Gastroesophageal sphincter (tissue), 4 donors: ENCODE measurements around the gene HDDC3. TPM values are rescaled to one million over a fixed set of nuclear protein-coding genes. Genes with fewer than 3 reads are reported as not detected.

Source experiments
- ATAC-seq: fragments of 150-250 bp; one replicate; pipeline ENCODE4 v1.9.1; 2016; ENCODE audit warnings: mild to moderate bottlenecking, moderate library complexity
- H3K27ac ChIP-seq, 4 donors: fragments of 200-600 bp; sonication (generic) in 3 of 4; 1 replicate in 3 of 4; 2 replicates in 1 of 4; pipeline ENCODE4 v1.5.1; 2016 to 2019
- H3K27me3 ChIP-seq: fragments of 200-600 bp; sonication (generic); one replicate; pipeline ENCODE4 v1.5.1; 2019
- H3K36me3 ChIP-seq, 2 donors: fragments of 200-600 bp; sonication (generic); one replicate each; pipeline ENCODE4 v1.5.1; 2019; ENCODE audit warnings: control low read depth in 1 of 2
- H3K4me1 ChIP-seq, 3 donors: fragments of 200-600 bp; sonication (generic); 1 replicate in 2 of 3; 2 replicates in 1 of 3; pipeline ENCODE4 v1.5.1; 2016 to 2019; ENCODE audit warnings: control low read depth in 2 of 3
- H3K4me3 ChIP-seq, 2 donors: fragments of 200-600 bp; sonication (generic); one replicate each; pipeline ENCODE4 v1.5.1; 2019; ENCODE audit warnings: mild to moderate bottlenecking in 1 of 2, moderate library complexity in 1 of 2
- H3K9me3 ChIP-seq, 3 donors: fragments of 200-600 bp; sonication (generic); one replicate each; pipeline ENCODE4 v1.5.1; 2017 to 2019; ENCODE audit warnings: control low read depth in 2 of 3
- EP300 ChIP-seq: sonication (generic); formaldehyde crosslinking; IDR thresholded peaks from one replicate; pipeline ENCODE4 v1.6.1; 2017; ENCODE audit warnings: antibody characterized with exemption, mild to moderate bottlenecking
- POLR2A ChIP-seq, 2 donors: fragments of 450-650 bp; IDR thresholded peaks; one replicate each; pipeline ENCODE4 v1.6.1; 2017; ENCODE audit warnings: antibody characterized with exemption in 2 of 2, mild to moderate bottlenecking in 2 of 2, moderate library complexity in 1 of 2
- POLR2AphosphoS5 ChIP-seq: sonication (generic); formaldehyde crosslinking; IDR thresholded peaks from one replicate; pipeline ENCODE4 v1.6.1; 2017; ENCODE audit warnings: antibody characterized with exemption
- WGBS, 2 donors: methylation state at CpG; one replicate each; pipeline ENCODE4 v1.1.5; 2018; ENCODE audit warnings: low coverage in 1 of 2; 5-methylcytosine and 5-hydroxymethylcytosine counted together
- total RNA-seq, 4 donors: library from RNA; depleted of rRNA; stranded (reverse); fragments of >200 nt; gene quantifications; one replicate each; pipeline ENCODE4 v1.1.0, GENCODE V29; 2016
- TF ChIP-seq, protein P1 (sequence below), 4 experiments: fragments of 200-600 bp in 2 of 4; fragments of 450-650 bp in 2 of 4; sonication (generic) in 1 of 4; IDR thresholded peaks; one replicate each; pipeline ENCODE4 v1.5.1; 2017 to 2019; ENCODE audit warnings: antibody characterized with exemption in 4 of 4, mild to moderate bottlenecking in 2 of 4, moderate library complexity in 2 of 4

Gene HDDC3
- total RNA-seq, 4 donors from 2014 or later = 5.9 to 17.1 (median 8.3) TPM

DNA sequence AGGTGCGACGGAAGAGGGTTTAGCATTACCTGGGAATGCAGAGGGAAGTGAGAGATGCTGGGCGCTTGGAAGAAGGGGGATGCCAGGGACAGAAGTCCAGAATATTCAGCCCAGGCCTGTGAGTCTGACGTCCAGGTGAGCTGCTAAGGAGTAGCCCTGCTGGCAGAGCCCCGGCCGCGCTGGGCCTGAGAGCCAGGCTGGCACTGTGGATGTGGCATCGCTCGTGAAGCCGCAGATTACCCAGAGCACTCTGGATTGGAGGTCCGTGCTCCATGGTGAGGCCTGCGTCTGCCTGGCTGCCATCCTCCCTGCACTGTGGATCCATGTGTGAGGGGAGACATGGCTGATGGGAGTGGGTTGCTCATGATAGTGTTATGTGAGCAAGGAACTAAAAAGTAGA lies 14.8 kb downstream of the HDDC3 start:
- Histone ChIP-seq H3K9me3 (no peaks in the 10 kb centered on the region), H3K4me1 (no peaks in the 10 kb centered on the region), H3K36me3 (peaks cover 0 to 97% of the 10 kb centered on the region in 2 donors), H3K4me3 (no peak overlapping the region), H3K27me3 (no peaks in the 10 kb centered on the region), H3K27ac (no peak overlapping the region)
- TF ChIP-seq POLR2AphosphoS5 (no peak), POLR2A (IDR thresholded peaks at IDR 0.05) (no peak), EP300 (no peak)
- TF ChIP-seq, protein P1, sequence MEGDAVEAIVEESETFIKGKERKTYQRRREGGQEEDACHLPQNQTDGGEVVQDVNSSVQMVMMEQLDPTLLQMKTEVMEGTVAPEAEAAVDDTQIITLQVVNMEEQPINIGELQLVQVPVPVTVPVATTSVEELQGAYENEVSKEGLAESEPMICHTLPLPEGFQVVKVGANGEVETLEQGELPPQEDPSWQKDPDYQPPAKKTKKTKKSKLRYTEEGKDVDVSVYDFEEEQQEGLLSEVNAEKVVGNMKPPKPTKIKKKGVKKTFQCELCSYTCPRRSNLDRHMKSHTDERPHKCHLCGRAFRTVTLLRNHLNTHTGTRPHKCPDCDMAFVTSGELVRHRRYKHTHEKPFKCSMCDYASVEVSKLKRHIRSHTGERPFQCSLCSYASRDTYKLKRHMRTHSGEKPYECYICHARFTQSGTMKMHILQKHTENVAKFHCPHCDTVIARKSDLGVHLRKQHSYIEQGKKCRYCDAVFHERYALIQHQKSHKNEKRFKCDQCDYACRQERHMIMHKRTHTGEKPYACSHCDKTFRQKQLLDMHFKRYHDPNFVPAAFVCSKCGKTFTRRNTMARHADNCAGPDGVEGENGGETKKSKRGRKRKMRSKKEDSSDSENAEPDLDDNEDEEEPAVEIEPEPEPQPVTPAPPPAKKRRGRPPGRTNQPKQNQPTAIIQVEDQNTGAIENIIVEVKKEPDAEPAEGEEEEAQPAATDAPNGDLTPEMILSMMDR (IDR thresholded peaks at IDR 0.05) = no peak
- WGBS, 2 donors = 90 to 96% methylated on average over 3 to 9 of the region's 12 CpGs
- no peak for ATAC-seq

DNA sequence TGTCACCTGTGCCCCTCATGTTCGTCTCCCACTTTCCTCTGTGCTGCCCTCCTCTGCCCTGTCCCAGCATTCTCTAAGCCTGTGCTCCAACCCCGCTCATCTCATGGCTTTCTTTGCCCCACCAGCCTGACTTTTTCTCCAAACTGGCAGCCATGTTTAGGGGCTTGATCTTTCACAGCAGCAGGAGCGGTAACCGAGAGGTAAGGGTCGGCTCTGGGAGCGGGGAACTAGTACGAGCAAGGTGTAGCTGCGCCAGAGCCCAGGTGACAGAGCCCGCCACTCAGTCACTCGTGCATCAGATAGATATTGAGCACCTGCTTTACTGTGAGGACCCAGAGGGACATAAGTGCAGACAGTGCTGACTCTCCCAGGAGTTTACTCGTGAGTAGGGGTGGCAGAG lies 15.9 kb downstream of the HDDC3 start:
- TF ChIP-seq, protein P1 (IDR thresholded peaks at IDR 0.05) = no peak
- TF ChIP-seq POLR2A (IDR thresholded peaks at IDR 0.05) (no peak), POLR2AphosphoS5 (no peak), EP300 (no peak)
- Histone ChIP-seq H3K36me3 (peaks cover 0 to 100% of the 10 kb centered on the region in 2 donors), H3K4me3 (no peak overlapping the region), H3K27ac (no peak overlapping the region), H3K27me3 (no peaks in the 10 kb centered on the region), H3K9me3 (no peaks in the 10 kb centered on the region), H3K4me1 (no peaks in the 10 kb centered on the region)
- 90% methylated on average over 2 of the region's 11 CpGs; no CpG with 5 or more reads in 1 of the 2 donors for WGBS, 2 donors
- no peak for ATAC-seq

DNA sequence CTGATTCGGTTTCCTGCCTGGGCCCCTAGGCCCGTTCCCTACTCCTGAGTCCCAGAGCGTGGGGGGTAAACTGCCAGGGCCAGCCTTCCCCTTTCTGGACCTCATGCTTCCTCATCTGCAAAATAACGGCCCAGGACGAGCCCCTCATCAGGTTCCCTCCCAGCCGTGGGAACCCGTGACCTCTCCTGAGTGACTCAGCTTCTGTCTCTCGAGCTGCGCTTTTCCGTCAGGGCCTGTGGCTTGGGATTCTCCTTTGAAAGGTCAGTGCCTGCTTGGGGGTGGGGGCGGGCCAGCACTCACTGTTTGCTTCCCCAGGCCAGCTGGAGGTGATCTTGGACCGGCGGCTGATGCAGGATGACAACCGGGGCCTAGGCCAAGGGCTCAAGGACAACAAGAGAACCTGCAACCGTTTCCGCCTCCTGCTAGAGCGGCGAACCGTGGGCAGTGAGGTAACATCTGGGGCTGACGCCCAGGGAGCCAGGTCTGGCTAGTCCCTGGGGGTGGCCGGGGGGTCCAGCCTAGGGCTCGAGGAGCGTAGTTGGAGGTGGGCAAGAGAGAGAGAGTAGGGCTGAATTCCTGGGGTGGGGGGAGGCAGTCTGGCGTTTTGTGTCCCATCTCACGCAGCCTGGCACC lies 16.4 kb downstream of the HDDC3 start:
- H3K27ac ChIP-seq = no peak overlapping the region
- 100% methylated on average over 1 of the region's 25 CpGs; no CpG with 5 or more reads in 1 of the 2 donors for WGBS, 2 donors
- no peaks in the 10 kb centered on the region for H3K9me3 ChIP-seq
- H3K4me1 ChIP-seq = no peaks in the 10 kb centered on the region
- TF ChIP-seq, protein P1 (IDR thresholded peaks at IDR 0.05) = no peak
- TF ChIP-seq POLR2A (IDR thresholded peaks at IDR 0.05) (no peak), POLR2AphosphoS5 (no peak), EP300 (no peak)
- ATAC-seq = no peak
- H3K36me3 ChIP-seq = peaks cover 0 to 100% of the 10 kb centered on the region in 2 donors
- H3K4me3 ChIP-seq = no peak overlapping the region
- no peaks in the 10 kb centered on the region for H3K27me3 ChIP-seq

DNA sequence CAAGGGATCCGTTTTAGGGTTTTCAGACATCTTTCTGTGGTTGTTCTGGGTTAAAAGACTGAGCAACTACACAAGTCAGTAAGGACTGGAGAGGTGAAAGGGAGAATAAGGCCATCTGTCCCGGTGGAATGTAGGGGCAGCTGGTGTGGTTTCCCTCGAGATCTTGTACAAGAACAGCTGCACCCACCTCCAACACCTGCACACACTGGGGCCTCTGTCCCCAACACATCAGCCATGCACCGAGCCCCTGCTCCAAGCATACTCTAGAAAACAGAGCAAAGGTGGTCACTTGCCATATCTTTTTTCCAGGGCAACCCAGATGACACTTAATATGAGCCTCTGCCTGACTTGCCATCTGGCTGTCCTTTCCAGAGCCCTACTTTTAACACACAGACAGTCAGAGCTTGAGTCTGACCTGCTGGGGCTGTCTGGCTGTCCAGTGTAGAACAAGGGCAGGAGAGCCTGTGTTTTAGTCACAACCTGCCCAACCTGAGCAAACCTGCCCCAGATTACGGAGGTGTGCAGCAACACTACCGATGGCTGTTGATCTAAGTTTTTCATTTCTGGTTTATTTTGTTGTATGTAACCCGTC lies 17.0 kb downstream of the HDDC3 start:
- H3K4me1 ChIP-seq = no peaks in the 10 kb centered on the region
- TF ChIP-seq POLR2AphosphoS5 (no peak), EP300 (no peak), POLR2A (IDR thresholded peaks at IDR 0.05) (no peak)
- TF ChIP-seq, protein P1 (IDR thresholded peaks at IDR 0.05) = no peak
- H3K4me3 ChIP-seq = no peak overlapping the region
- no peak overlapping the region for H3K27ac ChIP-seq
- H3K36me3 ChIP-seq = peaks cover 0 to 100% of the 10 kb centered on the region in 2 donors
- no peak for ATAC-seq
- 60 to 93% methylated on average over 1 to 4 of the region's 7 CpGs for WGBS, 2 donors
- no peaks in the 10 kb centered on the region for H3K9me3 ChIP-seq
- H3K27me3 ChIP-seq = no peaks in the 10 kb centered on the region
